DOHH2 (cell line): ENCODE data around the gene YBEY.

Source experiments
- H3F3A ChIP-seq: fragments of 200-600 bp; sonication (generic), shearing (Covaris generic); 2 replicates; pipeline ENCODE4 v1.6.0; 2016; ENCODE audit warnings: antibody characterized with exemption, mild to moderate bottlenecking; ENCODE audit not compliant: control insufficient read depth, insufficient read depth
- H3K27ac ChIP-seq: fragments of 200-600 bp; sonication (generic); 2 replicates; pipeline ENCODE4 v1.5.1; 2014; ENCODE audit warnings: low read depth, mild to moderate bottlenecking, low read length, moderate library complexity
- H3K27me3 ChIP-seq: fragments of 200-600 bp; sonication (generic); 2 replicates; pipeline ENCODE4 v1.6.1; 2014; ENCODE audit warnings: mild to moderate bottlenecking, low read length, mixed read lengths; ENCODE audit not compliant: control insufficient read depth
- H3K36me3 ChIP-seq: fragments of 200-600 bp; sonication (generic); 2 replicates; pipeline ENCODE4 v1.6.1; 2014; ENCODE audit warnings: mild to moderate bottlenecking, low read length, moderate library complexity, mixed read lengths; ENCODE audit not compliant: control insufficient read depth
- H3K4me1 ChIP-seq: fragments of 200-600 bp; sonication (generic); 2 replicates; pipeline ENCODE4 v1.6.1; 2014; ENCODE audit warnings: mild to moderate bottlenecking, low read length, mixed read lengths; ENCODE audit not compliant: control insufficient read depth
- H3K4me2 ChIP-seq: fragments of 200-600 bp; sonication (generic); 2 replicates; pipeline ENCODE4 v1.6.0; 2014; ENCODE audit warnings: mild to moderate bottlenecking, low read length, moderate library complexity
- H3K4me3 ChIP-seq: fragments of 200-600 bp; sonication (generic); 2 replicates; pipeline ENCODE4 v1.5.1; 2014; ENCODE audit warnings: mild to moderate bottlenecking, low read length, mixed read lengths
- H3K79me2 ChIP-seq: fragments of 200-600 bp; sonication (generic); 2 replicates; pipeline ENCODE4 v1.6.1; 2014; ENCODE audit warnings: mild to moderate bottlenecking, low read length, mixed read lengths; ENCODE audit not compliant: control insufficient read depth
- H3K9me2 ChIP-seq: fragments of 200-600 bp; sonication (generic); replicated peaks from 2 replicates; pipeline ENCODE4 v1.6.1; 2014; ENCODE audit warnings: mild to moderate bottlenecking, low read length, mixed read lengths; ENCODE audit not compliant: control insufficient read depth
- H3K9me3 ChIP-seq: fragments of 200-600 bp; sonication (generic); 2 replicates; pipeline ENCODE4 v1.6.1; 2014; ENCODE audit warnings: antibody characterized with exemption, low read length, mixed read lengths; ENCODE audit not compliant: control insufficient read depth, insufficient read depth
- H4K20me1 ChIP-seq: fragments of 200-600 bp; sonication (generic); 2 replicates; pipeline ENCODE4 v1.6.0; 2014; ENCODE audit warnings: low read depth, mild to moderate bottlenecking, antibody characterized with exemption, low read length, moderate library complexity; ENCODE audit not compliant: control insufficient read depth, insufficient read depth
- EZH2phosphoT487 ChIP-seq: fragments of 200-600 bp; sonication (generic); IDR thresholded peaks from 2 replicates; pipeline ENCODE4 v1.6.1; 2017; ENCODE audit warnings: borderline replicate concordance, mild to moderate bottlenecking, antibody characterized with exemption, low read length, moderate library complexity, mixed read lengths
- TF ChIP-seq, protein P1 (sequence below): fragments of 200-600 bp; sonication (generic); IDR thresholded peaks from one replicate; pipeline ENCODE4 v1.5.1; 2014; ENCODE audit warnings: antibody characterized with exemption, mild to moderate bottlenecking, low read depth, low read length; ENCODE audit not compliant: poor library complexity, severe bottlenecking

Gene YBEY

DNA sequence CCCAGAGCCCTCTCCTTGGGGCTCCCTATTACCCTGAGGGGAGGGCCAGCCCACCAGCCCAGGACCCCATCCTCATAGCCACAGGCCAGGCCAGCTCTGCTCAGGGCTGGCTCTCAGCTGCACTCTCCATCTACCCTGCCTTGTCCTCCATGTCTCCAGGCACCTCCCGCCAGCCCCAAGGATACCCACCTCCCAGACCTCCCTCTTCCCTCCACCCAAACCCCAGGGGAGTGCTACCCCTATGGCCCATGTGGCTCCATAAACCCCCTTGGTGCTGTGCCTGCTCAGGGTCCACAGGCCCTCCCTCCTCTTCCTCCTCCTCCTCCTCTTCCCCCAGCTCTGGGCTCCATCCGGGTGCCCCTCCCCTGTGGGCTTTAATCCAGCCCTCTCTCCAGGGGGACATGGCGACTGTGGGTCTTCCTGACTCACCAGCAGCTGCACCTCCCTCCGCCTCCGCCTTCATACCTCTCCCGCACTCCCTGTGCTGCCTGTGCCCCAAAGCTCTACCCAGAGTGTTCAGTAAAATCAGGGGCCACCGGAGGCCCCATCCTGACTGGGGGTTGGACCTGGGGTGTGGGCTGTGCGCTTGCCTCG is 9.1 kb downstream of the YBEY start:
- H3K9me2 ChIP-seq = no peaks in the 10 kb centered on the region
- TF ChIP-seq, protein P1, sequence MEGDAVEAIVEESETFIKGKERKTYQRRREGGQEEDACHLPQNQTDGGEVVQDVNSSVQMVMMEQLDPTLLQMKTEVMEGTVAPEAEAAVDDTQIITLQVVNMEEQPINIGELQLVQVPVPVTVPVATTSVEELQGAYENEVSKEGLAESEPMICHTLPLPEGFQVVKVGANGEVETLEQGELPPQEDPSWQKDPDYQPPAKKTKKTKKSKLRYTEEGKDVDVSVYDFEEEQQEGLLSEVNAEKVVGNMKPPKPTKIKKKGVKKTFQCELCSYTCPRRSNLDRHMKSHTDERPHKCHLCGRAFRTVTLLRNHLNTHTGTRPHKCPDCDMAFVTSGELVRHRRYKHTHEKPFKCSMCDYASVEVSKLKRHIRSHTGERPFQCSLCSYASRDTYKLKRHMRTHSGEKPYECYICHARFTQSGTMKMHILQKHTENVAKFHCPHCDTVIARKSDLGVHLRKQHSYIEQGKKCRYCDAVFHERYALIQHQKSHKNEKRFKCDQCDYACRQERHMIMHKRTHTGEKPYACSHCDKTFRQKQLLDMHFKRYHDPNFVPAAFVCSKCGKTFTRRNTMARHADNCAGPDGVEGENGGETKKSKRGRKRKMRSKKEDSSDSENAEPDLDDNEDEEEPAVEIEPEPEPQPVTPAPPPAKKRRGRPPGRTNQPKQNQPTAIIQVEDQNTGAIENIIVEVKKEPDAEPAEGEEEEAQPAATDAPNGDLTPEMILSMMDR = no peak
- no peak for TF ChIP-seq EZH2phosphoT487
- peaks cover 3% of the 10 kb centered on the region; the same call in 1 of the 2 replicates for H3F3A ChIP-seq
- H3K27ac ChIP-seq = peak overlapping the region; percentile 38
- no peaks in the 10 kb centered on the region for H4K20me1 ChIP-seq
- H3K27me3 ChIP-seq = no peaks in the 10 kb centered on the region
- H3K4me2 ChIP-seq = peak overlapping the region; percentile 64
- H3K36me3 ChIP-seq = peaks cover 23% of the 10 kb centered on the region
- H3K4me1 ChIP-seq = peaks cover 37% of the 10 kb centered on the region
- H3K9me3 ChIP-seq = no peaks in the 10 kb centered on the region; the same call in 1 of the 2 replicates
- H3K79me2 ChIP-seq = peaks cover 3% of the 10 kb centered on the region
- peak overlapping the region; percentile 48; the same call in 1 of the 2 replicates for H3K4me3 ChIP-seq

DNA sequence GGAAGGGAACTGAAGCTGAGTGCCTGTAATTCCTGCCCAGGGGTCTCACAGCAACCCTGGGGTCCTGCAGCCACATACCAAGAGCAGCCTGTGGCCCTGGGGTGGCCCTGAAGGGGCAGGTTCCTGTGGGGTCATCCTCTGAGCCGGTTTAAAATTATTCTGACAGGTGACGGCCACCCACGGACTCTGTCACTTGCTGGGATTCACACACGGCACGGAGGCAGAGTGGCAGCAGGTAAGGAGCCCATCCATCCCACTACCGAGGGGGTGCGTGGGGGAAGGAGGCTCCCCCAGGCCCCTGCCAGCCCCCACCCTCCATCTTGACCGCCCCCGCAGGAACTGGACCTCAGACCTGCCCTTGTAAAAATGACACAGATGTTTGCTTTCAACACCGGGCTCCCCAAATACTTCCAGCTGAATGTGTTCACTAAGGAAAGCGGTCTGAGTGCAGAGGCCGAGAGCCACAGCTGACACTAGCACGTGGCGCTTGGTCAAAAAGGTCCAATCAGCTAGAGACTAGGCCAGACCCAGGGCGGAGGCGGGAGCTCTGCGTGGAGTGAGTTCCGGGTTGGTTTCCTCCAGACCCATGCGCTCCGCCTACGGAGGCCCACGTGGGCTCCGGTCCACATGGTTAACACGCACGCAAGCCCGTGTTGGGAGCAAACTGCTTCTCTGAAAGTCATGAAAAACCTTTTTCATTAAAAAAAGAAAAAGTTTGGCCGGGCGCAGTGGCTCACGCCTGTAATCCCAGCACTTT is 10.0 kb downstream of the YBEY start:
- Histone ChIP-seq H3K4me1 (peaks cover 31% of the 10 kb centered on the region), H3K27me3 (no peaks in the 10 kb centered on the region), H3K79me2 (no peaks in the 10 kb centered on the region), H3K9me3 (no peaks in the 10 kb centered on the region; the same call in 1 of the 2 replicates), H3K36me3 (peaks cover 29% of the 10 kb centered on the region), H3F3A (peaks cover 6% of the 10 kb centered on the region), H3K4me3 (peak overlapping the region; percentile 48), H3K27ac (peak overlapping the region; percentile 38), H3K9me2 (no peaks in the 10 kb centered on the region), H3K4me2 (peak overlapping the region; percentile 64), H4K20me1 (no peaks in the 10 kb centered on the region)
- TF ChIP-seq, protein P1 = no peak

DNA sequence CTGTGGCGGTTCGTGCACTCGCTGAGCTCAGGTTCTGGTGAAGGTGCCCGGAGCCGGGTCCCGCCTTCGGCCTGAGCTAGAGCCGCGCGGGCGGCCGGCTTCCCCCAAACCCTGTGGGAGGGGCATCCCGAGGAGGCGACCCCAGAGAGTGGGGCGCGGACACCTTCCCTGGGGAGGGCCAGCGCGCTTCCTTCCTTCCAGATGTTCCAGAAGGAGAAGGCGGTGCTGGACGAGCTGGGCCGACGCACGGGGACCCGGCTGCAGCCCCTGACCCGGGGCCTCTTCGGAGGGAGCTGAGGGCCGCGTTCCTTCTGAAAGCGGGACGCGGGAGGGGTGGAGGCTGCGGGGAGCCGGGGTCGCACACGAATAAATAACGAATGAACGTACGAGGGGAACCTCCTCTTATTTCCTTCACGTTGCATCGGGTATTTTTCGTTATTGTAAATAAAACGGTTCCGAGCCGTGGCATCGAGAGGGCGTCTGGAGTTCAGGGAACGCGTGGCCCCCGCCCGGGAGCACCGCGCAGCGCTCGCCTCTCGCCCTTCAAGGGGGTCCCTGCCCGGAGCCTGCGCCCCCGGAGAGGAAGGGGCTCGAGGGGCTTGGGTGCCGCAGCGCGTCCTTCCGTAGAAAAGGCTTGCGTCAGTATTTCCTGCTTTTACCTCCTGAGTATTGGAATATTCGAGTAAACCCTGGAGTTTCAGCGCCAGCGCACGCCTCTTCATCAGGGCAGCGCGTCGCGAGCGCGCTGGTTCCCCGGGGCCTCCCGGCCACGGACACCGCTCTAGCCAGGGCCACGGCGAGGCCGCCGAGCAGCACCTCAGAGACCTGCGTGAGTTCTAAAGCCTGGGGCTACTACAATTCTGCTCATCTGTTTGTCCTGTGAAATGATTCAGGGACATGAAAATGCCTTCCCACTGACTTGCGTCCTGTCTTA is 11.5 kb downstream of the YBEY start:
- H3K79me2 ChIP-seq = no peaks in the 10 kb centered on the region
- peak overlapping the region; percentile 51 for H3K4me2 ChIP-seq
- TF ChIP-seq EZH2phosphoT487 = no peak
- TF ChIP-seq, protein P1 = no peak
- H3K4me1 ChIP-seq = peaks cover 28% of the 10 kb centered on the region
- peaks cover 6% of the 10 kb centered on the region for H3F3A ChIP-seq
- no peaks in the 10 kb centered on the region for H4K20me1 ChIP-seq
- H3K9me2 ChIP-seq = no peaks in the 10 kb centered on the region
- no peaks in the 10 kb centered on the region for H3K9me3 ChIP-seq
- H3K27me3 ChIP-seq = no peaks in the 10 kb centered on the region
- H3K36me3 ChIP-seq = peaks cover 27% of the 10 kb centered on the region
- no peak overlapping the region for H3K27ac ChIP-seq
- peak overlapping the region; percentile 41; the same call in 1 of the 2 replicates for H3K4me3 ChIP-seq
